GM12891 (cell line): Measurements from ENCODE around the gene PAQR3. TPM values are rescaled to one million over a fixed set of nuclear protein-coding genes. Genes with fewer than 3 reads are reported as not detected.

Source experiments
- DNase-seq: peaks from one replicate; pipeline ENCODE4 v3.0.0; 2011; ENCODE audit warnings: low spot score; ENCODE audit not compliant: insufficient read length
- FAIRE-seq: peaks from 2 replicates; lab custom pipeline; 2011; peaks lifted over from hg19 to GRCh38; lab: Jason Lieb, UNC
- PAX5 ChIP-seq: IDR thresholded peaks from 2 replicates; pipeline ENCODE4 v1.6.1; 2011; ENCODE audit warnings: low read length, moderate library complexity, mild to moderate bottlenecking; ENCODE audit not compliant: insufficient read depth, severe bottlenecking
- POLR2A ChIP-seq: IDR thresholded peaks from 2 replicates; pipeline ENCODE4 v1.6.1; 2011; ENCODE audit warnings: low read depth, low read length, control low read depth
- POLR2AphosphoS5 ChIP-seq: IDR thresholded peaks from 2 replicates; pipeline ENCODE4 v1.6.1; 2011; ENCODE audit warnings: low read depth, low read length, control low read depth
- POU2F2 ChIP-seq: IDR thresholded peaks from 2 replicates; pipeline ENCODE4 v1.6.1; 2011; ENCODE audit warnings: low read depth, mild to moderate bottlenecking, control low read depth, low read length, moderate library complexity
- SPI1 ChIP-seq: IDR thresholded peaks from 2 replicates; pipeline ENCODE4 v1.6.1; 2011; ENCODE audit warnings: low read depth, low read length, control low read depth
- TAF1 ChIP-seq: IDR thresholded peaks from 2 replicates; pipeline ENCODE4 v1.6.1; 2011; ENCODE audit warnings: low read depth, low read length, control low read depth
- polyA plus RNA-seq: library from polyadenylated mRNA; unstranded; fragments of >200 nt; gene quantifications from one replicate; pipeline ENCODE4 v1.2.1, GENCODE V29; 2012; ENCODE audit warnings: low read depth, missing spikeins, inconsistent platforms; ENCODE audit not compliant: missing spikeins

The PAQR3 gene
- polyA plus RNA-seq = 1.4 TPM

DNA sequence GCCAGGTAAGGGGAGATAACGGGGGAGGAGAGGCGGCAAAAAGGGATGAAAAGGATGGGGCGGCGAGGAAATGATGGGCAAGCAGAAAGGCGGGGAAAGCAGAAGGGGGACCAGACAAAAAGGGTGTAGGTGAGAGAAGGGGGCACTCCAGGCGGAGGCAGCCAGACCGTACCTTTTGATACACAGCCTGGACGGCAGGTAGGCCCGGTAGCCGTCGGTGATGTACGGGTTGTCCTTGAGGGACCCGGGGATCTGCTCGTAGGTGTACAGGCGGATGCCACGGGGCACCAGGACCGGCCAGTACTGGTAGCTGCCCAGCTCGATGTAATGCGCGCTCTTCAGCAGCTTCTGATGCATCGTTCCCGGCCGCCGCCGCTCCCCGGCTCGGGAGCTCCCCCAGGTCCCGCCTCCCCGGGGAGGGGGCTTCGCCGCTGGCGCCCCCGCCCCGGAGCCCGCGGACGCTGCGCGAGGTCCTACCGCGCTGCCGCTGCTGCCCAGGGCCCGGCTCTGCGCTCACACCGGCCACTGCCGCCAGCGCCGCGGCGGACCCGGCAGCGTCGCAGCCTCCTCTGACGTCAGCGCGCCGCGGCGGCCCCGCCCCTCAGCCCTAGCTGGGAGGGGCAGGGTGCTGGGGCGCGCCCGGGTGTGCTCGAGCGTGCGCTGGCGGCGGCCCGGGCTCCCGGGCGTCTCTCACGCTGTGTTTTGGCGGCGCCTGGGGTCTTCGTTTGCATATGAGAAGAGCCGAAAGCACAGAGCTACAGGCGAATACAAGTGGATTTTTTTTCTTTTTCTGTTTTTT lies at the start of gene PAQR3:
Gene PAQR3 (minus strand): TSS at position 571 of the 799 bp plus-strand sequence. CDS start 214 bp downstream, at position 357.
- TF ChIP-seq TAF1 (no peak), PAX5 (peak; percentile 62), POU2F2 (no peak), POLR2AphosphoS5 (no peak), POLR2A (no peak; the same call in 1 of the 2 replicates), SPI1 (no peak)
- peak; percentile 78 for DNase-seq
- peak; percentile 96 for FAIRE-seq

GRCh38 chr4:78987683-78988082 lies 48.4 kb upstream of the PAQR3 start:
- FAIRE-seq (no peak), DNase-seq (no peak)
- TF ChIP-seq SPI1 = no peak
- no peak for TF ChIP-seq PAX5
- TF ChIP-seq TAF1 = no peak
- no peak for TF ChIP-seq POU2F2
- TF ChIP-seq POLR2A = no peak

- FAIRE-seq (no peak), DNase-seq (no peak)
- TF ChIP-seq TAF1 (no peak), POU2F2 (no peak), SPI1 (no peak), PAX5 (no peak), POLR2A (no peak)
These were observed 45.4 kb upstream of the PAQR3 start for GRCh38 chr4:78984593-78984992.

DNA sequence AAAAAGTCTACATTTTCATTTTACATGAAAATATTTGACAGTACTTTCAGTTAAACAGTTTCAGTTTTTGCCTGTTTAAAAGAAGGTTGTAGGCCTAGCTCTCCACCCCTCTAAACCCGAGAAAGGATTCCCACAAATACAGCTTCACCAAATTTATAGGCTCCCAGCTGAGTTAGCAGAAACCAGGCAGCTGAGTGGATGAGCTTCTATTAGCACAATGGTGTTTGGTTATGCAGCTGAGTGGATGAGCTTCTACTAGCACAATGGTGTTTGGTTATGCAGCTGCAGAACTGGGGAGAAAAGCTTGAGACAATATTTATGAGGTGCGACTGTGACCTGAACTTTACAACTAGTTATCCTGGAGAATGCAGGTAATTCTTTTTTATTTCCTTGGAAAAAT lies 36.6 kb upstream of the PAQR3 start:
- TF ChIP-seq POU2F2 (no peak), SPI1 (no peak), TAF1 (no peak), PAX5 (no peak)
- DNase-seq = no peak
- FAIRE-seq = no peak

GRCh38 chr4:78971776-78972175 lies 32.5 kb upstream of the PAQR3 start:
- TF ChIP-seq SPI1 (no peak), TAF1 (no peak), POLR2A (no peak), PAX5 (no peak), POLR2AphosphoS5 (no peak), POU2F2 (no peak)
- DNase-seq (no peak), FAIRE-seq (no peak)

- no peak for FAIRE-seq
- TF ChIP-seq POLR2A = no peak
- no peak for TF ChIP-seq POU2F2
- no peak for TF ChIP-seq PAX5
- TF ChIP-seq SPI1 = no peak
- TF ChIP-seq POLR2AphosphoS5 = no peak
- no peak for TF ChIP-seq TAF1
- no peak for DNase-seq
These were observed 32.1 kb upstream of the PAQR3 start for GRCh38 chr4:78971326-78971725.

- TF ChIP-seq POLR2AphosphoS5 (no peak), TAF1 (no peak), SPI1 (no peak), POU2F2 (no peak), PAX5 (no peak), POLR2A (no peak)
- FAIRE-seq (no peak), DNase-seq (no peak)
These were observed 23.4 kb upstream of the PAQR3 start for GRCh38 chr4:78962597-78963115.

DNA sequence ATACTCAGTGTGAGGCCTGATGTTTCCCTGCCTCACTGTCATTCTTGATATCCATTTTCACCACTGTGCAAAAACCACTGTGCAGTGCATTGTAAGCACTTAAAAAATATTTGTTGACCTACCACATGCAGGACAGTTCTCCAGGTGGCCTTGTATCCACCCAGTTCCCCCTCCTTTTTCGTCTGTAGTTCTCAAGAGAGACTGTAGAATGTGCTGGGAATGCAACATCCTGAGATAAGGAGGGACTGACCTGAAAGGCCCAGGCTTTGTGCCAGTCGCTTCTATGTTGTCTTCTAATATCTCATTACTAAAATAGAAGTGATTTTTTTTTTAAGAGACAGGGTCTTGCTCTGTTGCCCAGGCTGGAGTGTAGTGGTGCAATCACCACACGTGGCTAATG lies 21.7 kb upstream of the PAQR3 start:
- no peak for FAIRE-seq
- DNase-seq = no peak
- TF ChIP-seq POLR2A = no peak

DNA sequence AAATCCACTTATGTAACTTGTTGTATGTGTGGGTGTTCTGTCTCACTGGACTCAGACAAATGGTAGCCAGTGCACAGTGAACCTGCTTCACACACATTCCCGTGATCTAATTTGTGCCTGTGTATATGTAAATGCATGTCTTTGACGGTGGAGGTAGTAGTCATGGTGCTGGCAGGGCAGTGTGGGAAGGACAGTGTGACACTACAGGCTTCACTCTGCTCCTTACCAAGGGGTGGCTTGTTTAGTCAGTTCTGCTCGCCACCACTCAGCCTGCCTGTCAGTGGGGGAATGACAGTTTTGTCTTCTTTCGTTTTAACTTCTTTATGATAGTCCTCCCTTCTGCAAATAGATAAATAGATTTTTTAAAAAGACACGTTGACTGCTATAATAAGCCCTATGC lies 17.7 kb upstream of the PAQR3 start:
- DNase-seq = no peak
- TF ChIP-seq POLR2AphosphoS5 (no peak), POLR2A (no peak), TAF1 (no peak), SPI1 (no peak), POU2F2 (no peak), PAX5 (no peak)

More for the DNA sequence above, 17.7 kb upstream of the PAQR3 start:
- FAIRE-seq = no peak
